Measurements from ENCODE around the gene TLL1. TPM values are rescaled to one million over a fixed set of nuclear protein-coding genes. Genes with fewer than 3 reads are reported as not detected.

Gene TLL1
- total and polyA plus RNA-seq, 2 donors (not counting 3 experiments of a cell fraction or from before 2014, with no cell fraction given) = 0.41 to 1.4 TPM

DNA sequence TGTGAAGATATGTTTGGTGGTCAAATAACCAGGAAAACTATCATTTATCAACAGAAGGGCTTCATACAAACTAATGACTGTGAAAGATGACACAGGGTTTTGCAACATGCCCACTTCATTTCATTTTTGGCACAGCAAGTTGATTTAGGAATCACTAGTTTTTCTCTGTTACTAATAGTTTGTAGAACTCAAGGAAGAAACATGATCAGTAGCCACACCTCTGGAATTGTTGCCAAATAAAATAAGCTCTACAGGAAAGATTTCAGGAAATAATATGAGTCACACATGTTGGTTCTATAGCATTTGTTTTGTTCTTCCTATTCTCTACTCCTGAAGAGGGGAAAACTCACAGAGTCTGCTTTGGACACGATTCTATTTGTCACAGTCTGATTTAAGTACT, 255.4 kb downstream of the TLL1 start:
- peak; percentile 87 for DNase-seq (ENCODE audit: low read depth, low spot score)
- POLR2A ChIA-PET = no interaction called here
- Histone ChIP-seq H3K27me3 (ENCODE audit: control insufficient read depth in 2 of 2, insufficient read depth in 2 of 2, low read length in 2 of 2) (no peaks in the 10 kb centered on the region), H3K79me2 (ENCODE audit: control insufficient read depth, insufficient read depth, low read length) (no peaks in the 10 kb centered on the region), H3K9me1 (replicated peaks; ENCODE audit: control insufficient read depth, extremely low read depth, insufficient read depth, low read length) (no peaks in the 10 kb centered on the region), H3K4me3 (replicated peaks in 1 of 3; ENCODE audit: insufficient read depth in 1 of 3, low read depth in 1 of 3, low read length in 3 of 3) (no peak overlapping the region), H3K4me2 (ENCODE audit: insufficient read depth, low read length) (peak overlapping the region; percentile 16), H2AFZ (ENCODE audit: low read depth, low read length) (no peak overlapping the region), H3K9ac (replicated peaks; ENCODE audit: extremely low read depth, insufficient read depth, low read length) (no peak overlapping the region), H3K4me1 (ENCODE audit: control insufficient read depth, extremely low read depth, insufficient read depth, low read length) (peaks cover 11% of the 10 kb centered on the region), H3K9me3 (replicated peaks; ENCODE audit: control insufficient read depth, insufficient read depth, low read length) (no peaks in the 10 kb centered on the region), H3K27ac (ENCODE audit: insufficient read depth, low read depth, low read length) (no peak overlapping the region), H3K36me3 (ENCODE audit: control insufficient read depth in 2 of 2, extremely low read depth in 1 of 2, insufficient read depth in 2 of 2, low read length in 2 of 2) (no peaks in the 10 kb centered on the region), H4K20me1 (replicated peaks; ENCODE audit: control insufficient read depth, extremely low read depth, insufficient read depth, low read length) (no peaks in the 10 kb centered on the region)
- intact Hi-C loops (cut with micrococcal nuclease) = loop anchor here (1.0 kb wide), 1 partner anchor 124 kb away; no protein-coding TSS in a partner anchor
- TF ChIP-seq FOS (IDR thresholded peaks at IDR 0.05; ENCODE audit: borderline replicate concordance, insufficient read depth, low read length) (peak; percentile 65), JUN (IDR thresholded peaks at IDR 0.05; ENCODE audit: borderline replicate concordance, insufficient read depth, insufficient read length, low read depth) (peak; percentile 92), EZH2 (IDR thresholded peaks at IDR 0.05; ENCODE audit: borderline replicate concordance, low read depth, low read length, severe bottlenecking) (no peak), MYC (IDR thresholded peaks at IDR 0.05; ENCODE audit: low read depth, low read length) (no peak), POLR2A (IDR thresholded peaks at IDR 0.05; ENCODE audit: low read depth, low read length) (no peak), POLR2AphosphoS5 (IDR thresholded peaks at IDR 0.05; ENCODE audit: insufficient read depth, low read depth, low read length) (no peak), GATA2 (IDR thresholded peaks at IDR 0.05; ENCODE audit: insufficient read depth, insufficient read length, low read depth, low read length) (no peak)
- TF ChIP-seq, protein P1, sequence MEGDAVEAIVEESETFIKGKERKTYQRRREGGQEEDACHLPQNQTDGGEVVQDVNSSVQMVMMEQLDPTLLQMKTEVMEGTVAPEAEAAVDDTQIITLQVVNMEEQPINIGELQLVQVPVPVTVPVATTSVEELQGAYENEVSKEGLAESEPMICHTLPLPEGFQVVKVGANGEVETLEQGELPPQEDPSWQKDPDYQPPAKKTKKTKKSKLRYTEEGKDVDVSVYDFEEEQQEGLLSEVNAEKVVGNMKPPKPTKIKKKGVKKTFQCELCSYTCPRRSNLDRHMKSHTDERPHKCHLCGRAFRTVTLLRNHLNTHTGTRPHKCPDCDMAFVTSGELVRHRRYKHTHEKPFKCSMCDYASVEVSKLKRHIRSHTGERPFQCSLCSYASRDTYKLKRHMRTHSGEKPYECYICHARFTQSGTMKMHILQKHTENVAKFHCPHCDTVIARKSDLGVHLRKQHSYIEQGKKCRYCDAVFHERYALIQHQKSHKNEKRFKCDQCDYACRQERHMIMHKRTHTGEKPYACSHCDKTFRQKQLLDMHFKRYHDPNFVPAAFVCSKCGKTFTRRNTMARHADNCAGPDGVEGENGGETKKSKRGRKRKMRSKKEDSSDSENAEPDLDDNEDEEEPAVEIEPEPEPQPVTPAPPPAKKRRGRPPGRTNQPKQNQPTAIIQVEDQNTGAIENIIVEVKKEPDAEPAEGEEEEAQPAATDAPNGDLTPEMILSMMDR (IDR thresholded peaks at IDR 0.05; ENCODE audit: extremely low read depth in 1 of 2, insufficient read depth in 1 of 2, low read depth in 1 of 2, low read length in 2 of 2) = no peak
- TF ChIP-seq, protein P2, sequence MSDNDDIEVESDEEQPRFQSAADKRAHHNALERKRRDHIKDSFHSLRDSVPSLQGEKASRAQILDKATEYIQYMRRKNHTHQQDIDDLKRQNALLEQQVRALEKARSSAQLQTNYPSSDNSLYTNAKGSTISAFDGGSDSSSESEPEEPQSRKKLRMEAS (IDR thresholded peaks at IDR 0.05; ENCODE audit: insufficient read depth, insufficient read length) = no peak
- CTCF ChIA-PET = interaction anchor here (0.8 to 1.6 kb wide), 4 partner anchors 8 to 635 kb away, joined by 3 to 8 read pairs (median 6); no protein-coding TSS in a partner anchor
- dilution Hi-C loops (cut with MboI; ENCODE audit: extremely low pct_ligation_motif_present, low sequenced_read_pairs) = no loop called here
- BruUV-seq (replicated peaks) = no TSS peak
- peak; percentile 95 for FAIRE-seq

Data from endothelial cell of umbilical vein (primary cell).